ENCODE results near the gene COMMD10.

The COMMD10 gene

DNA sequence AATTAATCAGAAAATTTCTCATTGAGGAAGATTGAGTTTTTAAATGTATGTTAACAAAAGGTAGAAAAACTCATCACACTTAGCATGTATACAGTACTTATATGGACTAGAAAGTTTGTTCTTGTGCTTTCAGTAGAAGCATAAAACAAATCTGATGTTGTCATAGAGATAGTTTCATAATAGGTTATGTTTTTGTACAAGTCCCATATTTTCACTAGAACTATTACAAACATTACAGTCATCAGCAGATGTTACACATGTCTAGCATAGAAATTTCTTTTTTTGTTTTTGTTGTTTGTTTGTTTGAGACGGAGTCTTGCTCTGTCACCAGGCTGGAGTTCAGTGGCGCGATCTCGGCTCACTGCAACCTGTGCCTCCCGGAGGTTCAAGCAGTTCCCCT, 131.4 kb downstream of the COMMD10 start:
- no peak for DNase-seq (ENCODE audit: low read depth in 2 of 2)

DNA sequence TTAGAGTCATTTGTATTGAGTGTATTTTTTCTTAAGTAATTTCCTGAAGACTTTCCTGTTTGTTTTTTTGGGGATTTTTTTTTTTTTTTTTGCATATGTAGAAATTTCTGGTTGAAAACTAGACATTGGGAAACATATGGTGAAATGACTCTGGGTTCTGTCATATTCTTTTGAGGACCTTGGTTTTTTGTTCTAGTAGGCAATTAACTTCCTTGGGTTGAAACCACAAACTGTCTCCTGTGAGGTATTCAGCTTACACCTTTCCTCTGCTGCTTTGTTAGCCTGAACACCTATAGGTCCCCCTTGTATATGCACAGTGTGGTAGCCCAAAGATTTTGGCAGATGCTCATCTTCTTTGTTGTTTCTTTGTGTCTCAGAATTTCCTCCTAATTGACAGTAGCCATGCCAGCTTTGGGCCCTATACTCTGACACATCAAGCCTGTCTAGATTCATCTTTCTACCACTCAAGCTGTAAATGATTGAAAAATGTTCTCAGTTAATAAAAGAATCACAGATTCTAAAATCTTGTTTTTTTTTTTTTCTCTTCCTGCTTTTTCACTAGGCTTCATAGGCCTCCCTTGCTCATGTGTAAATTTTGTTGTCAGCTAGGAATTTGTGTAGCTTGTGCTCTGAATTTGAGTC, 140.6 kb downstream of the COMMD10 start:
- DNase-seq (ENCODE audit: low read depth in 2 of 2) = no peak

GRCh38 chr5:116229131-116229689, 144.4 kb downstream of the COMMD10 start:
- no peak for DNase-seq (ENCODE audit: low read depth in 2 of 2)

GRCh38 chr5:116231288-116231687, 146.5 kb downstream of the COMMD10 start:
- DNase-seq (ENCODE audit: low read depth in 2 of 2) = no peak

GRCh38 chr5:116234681-116235080, 149.9 kb downstream of the COMMD10 start:
- no peak for DNase-seq (ENCODE audit: low read depth in 2 of 2)

DNA sequence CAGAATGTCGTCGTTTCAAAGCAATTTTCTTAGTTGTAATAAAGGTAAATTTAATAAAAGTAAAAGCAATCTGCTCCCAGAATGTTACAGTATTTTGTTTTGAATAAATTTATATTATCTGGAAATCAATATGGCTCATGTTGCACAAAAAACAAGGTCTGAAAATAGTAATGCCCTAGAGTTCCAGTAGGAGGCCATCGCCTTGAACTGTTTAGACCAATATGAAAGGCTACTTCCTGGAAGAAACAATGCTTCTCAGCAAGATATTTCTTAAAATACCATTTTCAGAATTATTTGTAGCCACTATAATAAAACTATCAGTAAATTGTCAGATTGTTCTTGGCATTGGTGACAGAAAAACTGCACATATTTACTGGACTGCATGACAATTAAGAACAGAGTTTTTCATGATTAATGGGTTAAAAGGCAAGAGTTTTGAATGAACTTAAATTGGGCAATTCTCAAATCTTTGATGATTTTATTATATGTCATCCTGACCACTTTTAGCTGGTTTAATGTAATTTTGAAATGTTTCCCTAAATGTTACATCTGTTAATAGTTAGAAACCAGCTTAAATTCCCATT, 153.2 kb downstream of the COMMD10 start:
- DNase-seq (ENCODE audit: low read depth in 2 of 2) = no peak

- no peak for DNase-seq (ENCODE audit: low read depth in 2 of 2)
These were observed 157.5 kb downstream of the COMMD10 start for GRCh38 chr5:116242343-116242742.

GRCh38 chr5:116248432-116248831, 163.6 kb downstream of the COMMD10 start:
- DNase-seq (ENCODE audit: low read depth in 2 of 2) = no peak

- DNase-seq (ENCODE audit: low read depth in 2 of 2) = no peak
These were observed 164.8 kb downstream of the COMMD10 start for GRCh38 chr5:116249648-116250047.

DNA sequence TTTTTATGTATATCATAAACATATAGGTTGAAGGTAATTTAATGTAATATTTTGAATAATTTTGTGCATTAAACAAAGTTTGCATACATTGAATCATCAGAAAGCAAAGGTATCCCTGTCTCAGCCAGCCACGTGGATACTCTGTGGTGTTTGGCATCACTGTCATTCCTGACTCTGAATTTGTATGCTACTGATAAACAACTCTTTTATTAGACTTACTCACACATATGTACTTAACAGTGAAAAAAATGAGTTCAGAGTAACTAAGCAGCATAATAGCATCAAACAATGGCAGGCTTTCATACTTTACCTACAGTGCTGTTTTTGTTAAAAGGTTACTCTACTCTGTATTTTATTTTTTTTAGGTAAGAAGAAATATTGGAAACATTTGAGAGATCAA, 171.9 kb downstream of the COMMD10 start:
- DNase-seq (ENCODE audit: low read depth in 2 of 2) = no peak

DNA sequence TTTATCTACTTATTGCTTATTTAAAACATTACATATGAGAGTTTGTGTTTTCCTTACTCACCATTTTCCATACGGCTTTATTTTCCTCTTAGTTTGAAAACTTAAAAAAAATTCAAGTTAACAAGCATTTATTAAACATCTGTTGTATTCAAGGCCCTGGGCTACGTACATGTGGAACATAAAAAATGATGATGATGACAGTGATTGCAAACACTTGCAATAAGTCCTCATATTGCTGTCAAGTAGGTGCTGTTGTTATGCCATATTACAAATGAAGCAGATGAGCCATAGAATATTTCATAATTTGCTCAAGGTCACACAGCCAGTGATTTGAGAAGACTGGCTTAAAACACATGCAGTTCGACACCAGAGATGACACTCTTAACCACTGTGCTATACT, 180.6 kb downstream of the COMMD10 start:
- no peak for DNase-seq (ENCODE audit: low read depth in 2 of 2)

DNA sequence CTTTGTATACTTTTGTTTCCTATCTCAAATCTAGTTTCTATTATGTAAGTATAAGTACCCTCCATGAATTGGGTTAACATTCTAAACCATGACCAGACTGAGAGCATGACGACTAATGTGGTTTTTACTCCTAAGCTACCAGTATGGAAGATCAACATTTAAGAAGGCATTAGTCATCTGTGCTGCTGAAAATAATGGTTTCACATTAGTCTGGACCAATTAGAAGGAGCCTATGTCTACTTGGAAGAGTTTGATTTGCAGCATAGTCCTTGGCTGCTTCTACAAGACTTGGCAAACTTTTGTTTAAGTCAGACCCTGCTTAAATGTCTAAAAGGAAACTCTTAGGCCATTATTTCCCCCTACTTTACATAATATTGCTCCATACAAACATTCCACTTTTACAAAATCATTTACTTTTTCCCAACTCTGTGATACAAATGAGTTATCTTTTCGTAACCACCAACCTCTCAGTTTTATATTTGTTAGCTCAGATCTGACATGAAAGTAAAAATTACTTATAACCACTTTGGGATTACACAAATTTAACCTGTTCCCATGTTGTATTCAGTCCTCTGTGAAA, 186.7 kb downstream of the COMMD10 start:
- no peak for DNase-seq (ENCODE audit: low read depth in 2 of 2)

GRCh38 chr5:116272281-116272941, 187.6 kb downstream of the COMMD10 start:
- DNase-seq (ENCODE audit: low read depth in 2 of 2) = no peak

DNA sequence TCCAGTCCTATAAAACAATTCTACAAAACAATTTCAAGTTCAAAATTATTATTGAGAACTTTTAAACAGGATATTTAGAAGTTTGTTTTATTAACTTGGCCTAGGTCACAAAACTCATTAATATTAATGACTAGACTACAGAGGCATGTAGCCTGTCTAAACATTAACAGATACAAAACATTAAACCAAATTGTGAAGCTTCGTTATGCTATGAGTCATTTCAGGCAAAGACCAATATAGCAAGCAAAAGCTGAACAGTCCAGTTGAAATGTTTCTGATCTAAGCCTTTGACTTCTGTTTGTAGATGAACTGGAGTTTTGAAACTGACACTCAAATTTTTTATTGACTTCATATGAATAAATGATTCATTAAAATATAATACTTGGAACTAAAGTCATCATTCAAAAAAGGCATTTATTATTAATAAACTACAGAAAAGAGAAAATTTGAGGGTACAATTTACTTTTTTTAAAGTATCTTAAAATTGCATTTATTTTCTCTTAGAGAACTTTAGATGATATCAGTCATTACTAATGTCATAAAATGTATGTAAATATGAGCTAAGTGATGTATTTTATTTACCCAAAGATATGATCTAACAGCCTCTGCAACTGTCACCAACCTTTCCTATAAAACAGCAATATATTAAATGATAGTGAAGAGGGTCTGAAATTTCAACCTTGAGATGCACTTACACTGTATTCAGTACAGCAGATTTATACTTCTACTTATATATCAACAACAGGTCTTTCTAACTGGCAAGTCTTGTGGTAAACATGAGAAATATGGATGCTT, 188.8 kb downstream of the COMMD10 start:
- DNase-seq (ENCODE audit: low read depth in 2 of 2) = no peak

GRCh38 chr5:116274251-116274650, 189.4 kb downstream of the COMMD10 start:
- no peak for DNase-seq (ENCODE audit: low read depth in 2 of 2)

GRCh38 chr5:116275282-116275681, 190.5 kb downstream of the COMMD10 start:
- DNase-seq (ENCODE audit: low read depth in 2 of 2) = no peak

DNA sequence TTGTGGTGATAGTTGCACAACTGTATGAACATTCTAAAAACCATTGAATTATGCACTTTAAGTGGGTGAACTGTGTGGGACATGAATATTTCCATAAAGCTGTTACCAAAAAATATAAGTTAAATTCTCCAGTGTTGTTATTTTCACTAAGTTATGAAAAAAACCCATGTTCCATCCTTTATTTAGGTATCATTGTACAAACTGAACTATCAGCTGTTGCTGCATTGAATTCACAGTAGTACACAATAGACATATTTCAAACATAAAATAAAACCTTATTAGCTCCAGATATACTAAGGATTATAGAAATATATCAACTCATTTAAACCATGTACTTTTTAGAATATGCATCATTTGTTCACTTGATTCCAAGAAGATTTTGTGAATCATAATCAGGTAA, 192.1 kb downstream of the COMMD10 start:
- DNase-seq (ENCODE audit: low read depth in 2 of 2) = no peak

DNA sequence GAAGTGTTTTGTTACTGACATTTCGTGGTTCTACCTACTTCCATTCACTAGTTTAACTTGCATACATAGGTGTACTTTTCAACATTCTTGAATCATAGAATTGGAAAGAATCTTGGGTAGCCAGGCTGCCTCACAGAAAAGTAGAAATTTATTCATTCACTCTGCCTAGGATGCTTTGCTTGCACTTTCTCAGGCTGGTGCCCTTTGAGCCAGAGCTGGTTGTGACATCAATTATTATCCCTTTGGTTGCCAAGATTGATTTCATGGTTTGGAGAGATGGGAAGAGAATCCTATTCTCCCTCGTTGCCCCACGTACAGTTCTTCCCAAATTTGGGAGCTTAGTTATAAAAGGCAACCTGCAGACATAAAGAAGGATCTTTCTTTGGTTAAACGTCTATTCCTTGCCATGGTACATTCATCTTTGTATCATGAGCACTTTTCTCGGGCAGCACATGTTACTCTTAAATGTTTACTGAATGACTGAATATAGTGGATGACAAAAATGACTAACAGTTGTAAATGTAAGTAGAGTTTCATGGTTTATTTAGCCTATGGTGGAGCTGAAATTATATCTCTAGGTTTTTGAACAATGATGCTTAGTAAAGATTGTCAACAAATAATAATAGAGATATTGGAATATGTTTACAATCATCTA, 195.5 kb downstream of the COMMD10 start:
- no peak for DNase-seq (ENCODE audit: low read depth in 2 of 2)

GRCh38 chr5:116281309-116281708, 196.5 kb downstream of the COMMD10 start:
- DNase-seq (ENCODE audit: low read depth in 2 of 2) = no peak

- DNase-seq (ENCODE audit: low read depth in 2 of 2) = no peak
These were observed 203.7 kb downstream of the COMMD10 start for GRCh38 chr5:116288524-116288923.

DNA sequence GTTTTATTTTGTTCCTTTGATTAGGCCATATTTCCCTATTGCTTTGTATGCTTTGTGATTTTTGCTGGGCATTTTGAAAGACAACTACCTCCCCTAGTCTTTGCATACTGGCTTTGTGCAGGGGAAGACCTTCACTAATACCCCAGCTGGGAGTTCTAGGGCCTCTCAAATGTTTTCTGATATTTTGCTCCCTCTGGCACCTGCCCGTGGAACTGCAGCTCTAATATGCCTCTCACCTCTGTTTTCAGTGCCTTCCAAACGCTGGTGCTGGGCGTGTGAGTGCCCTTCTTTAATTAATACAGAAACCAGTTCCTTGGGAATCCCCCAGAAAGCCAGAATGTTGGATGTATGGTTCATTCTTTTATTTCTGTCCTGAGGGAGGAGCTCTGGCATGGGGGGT, 204.5 kb downstream of the COMMD10 start:
- DNase-seq (ENCODE audit: low read depth in 2 of 2) = no peak
